GM12878 (cell line): ENCODE data around the gene TARBP1. TPM values are rescaled to one million over a fixed set of nuclear protein-coding genes. Genes with fewer than 3 reads are reported as not detected.

Experiments
- ATAC-seq: fragments of 200-7000 bp; cut with Tn5 transposase; 3 replicates; pipeline ENCODE4 v1.9.1; 2020; ENCODE audit warnings: mild to moderate bottlenecking, moderate library complexity
- BruUV-seq: library from RNA; stranded (reverse); fragments of 400-500 nt; replicated peaks from 2 replicates; lab custom pipeline; 2021; lab: Mats Ljungman, UMichigan
- CTCF ChIA-PET: fragments of 300-600 bp; sonication (Branson Sonifier 250); formaldehyde crosslinking; extraction: SDS; loops from one replicate; lab custom pipeline; 2021; ENCODE audit warnings: inconsistent platforms; lab: Yijun Ruan, JAX
- POLR2A ChIA-PET: fragments of 350-600 bp; formaldehyde crosslinking; extraction: SDS; loops from one replicate; lab custom pipeline; 2021; ENCODE audit warnings: inconsistent platforms; lab: Charles Lee
- RAD21 ChIA-PET: fragments of 300-600 bp; sonication (Branson Sonifier 250); formaldehyde crosslinking; loops from one replicate; lab custom pipeline; 2023; ENCODE audit warnings: antibody characterized with exemption; ENCODE audit not compliant: unreplicated experiment; lab: Charles Lee
- SMC1A ChIA-PET: fragments of 300-600 bp; sonication (Branson Sonifier 250); formaldehyde crosslinking; loops from one replicate; lab custom pipeline; 2023; ENCODE audit not compliant: unreplicated experiment, uncharacterized antibody; lab: Charles Lee
- DNase-seq: peaks from one replicate; pipeline ENCODE4 v3.0.0-alpha.2; 2011; ENCODE audit warnings: low read depth, low spot score
- FAIRE-seq: peaks from 3 replicates; lab custom pipeline; 2011; peaks lifted over from hg19 to GRCh38; lab: Jason Lieb, UNC
- H2AFZ ChIP-seq: 2 replicates; pipeline ENCODE4 v1.6.0; 2011; ENCODE audit warnings: low read depth, low read length, control low read depth; ENCODE audit not compliant: control insufficient read depth
- H3K27ac ChIP-seq: 2 replicates; pipeline ENCODE4 v1.5.1; 2011; ENCODE audit warnings: control low read depth; ENCODE audit not compliant: control insufficient read depth, insufficient read depth
- H3K27me3 ChIP-seq, 2 experiments: replicated peaks in 1 of 2; 2 replicates each; pipeline versions ENCODE4 v1.6.0 to v1.6.1; 2011; ENCODE audit warnings: low read length in 1 of 2; ENCODE audit not compliant: control insufficient read depth in 2 of 2, insufficient read depth in 2 of 2
- H3K36me3 ChIP-seq, 2 experiments: 2 replicates each; pipeline ENCODE4 v1.5.1; 2011; ENCODE audit warnings: low read length in 1 of 2; ENCODE audit not compliant: control insufficient read depth in 2 of 2, insufficient read depth in 2 of 2
- H3K4me1 ChIP-seq: 2 replicates; pipeline ENCODE4 v1.6.1; 2011; ENCODE audit warnings: mild to moderate bottlenecking, low read length, moderate library complexity, mixed read lengths; ENCODE audit not compliant: control insufficient read depth, insufficient read depth
- H3K4me2 ChIP-seq: 2 replicates; pipeline ENCODE4 v1.6.0; 2011; ENCODE audit warnings: control low read depth; ENCODE audit not compliant: control insufficient read depth, insufficient read depth
- H3K4me3 ChIP-seq: fragments of 200-600 bp; sonication (generic); 2 replicates; pipeline ENCODE4 v1.5.1; 2016
- H3K79me2 ChIP-seq: 2 replicates; pipeline ENCODE4 v1.6.0; 2011; ENCODE audit warnings: low read length; ENCODE audit not compliant: control insufficient read depth, insufficient read depth
- H3K9ac ChIP-seq: 2 replicates; pipeline ENCODE4 v1.8.0; 2011; ENCODE audit warnings: low read length, control low read depth, mixed read lengths; ENCODE audit not compliant: control insufficient read depth, insufficient read depth
- H3K9me3 ChIP-seq: replicated peaks from 3 replicates; pipeline ENCODE4 v1.5.1; 2011; ENCODE audit warnings: mild to moderate bottlenecking, low read length; ENCODE audit not compliant: control insufficient read depth, insufficient read depth
- H4K20me1 ChIP-seq: 2 replicates; pipeline ENCODE4 v1.6.0; 2011; ENCODE audit not compliant: control insufficient read depth, insufficient read depth
- ELK1 ChIP-seq: IDR thresholded peaks from 2 replicates; pipeline ENCODE4 v1.6.1; 2012; ENCODE audit warnings: low read depth, low read length, improper control_type of control experiment
- HDGF ChIP-seq: fragments of 450-650 bp; IDR thresholded peaks from 2 replicates; pipeline ENCODE4 v1.6.1; 2016; ENCODE audit warnings: antibody characterized with exemption
- MXI1 ChIP-seq: fragments of 150-350 bp; IDR thresholded peaks from 2 replicates; pipeline ENCODE4 v1.6.1; 2011; ENCODE audit warnings: low read depth, mild to moderate bottlenecking, inconsistent platforms, low read length, improper control_type of control experiment
- NKRF ChIP-seq: fragments of 450-650 bp; conservative IDR thresholded peaks from 2 replicates; pipeline ENCODE4 v1.6.1; 2017; ENCODE audit warnings: mild to moderate bottlenecking, moderate library complexity
- PAX5 ChIP-seq: IDR thresholded peaks from 2 replicates; pipeline ENCODE4 v1.6.1; 2011; ENCODE audit warnings: low read depth, low read length, borderline replicate concordance
- PAX8 ChIP-seq: fragments of 450-650 bp; IDR thresholded peaks from 2 replicates; pipeline ENCODE4 v1.6.1; 2017; ENCODE audit warnings: mild to moderate bottlenecking, moderate library complexity
- POU2F2 ChIP-seq: IDR thresholded peaks from 3 replicates; pipeline ENCODE4 v1.6.1; 2011; ENCODE audit warnings: low read depth, mild to moderate bottlenecking, low read length, borderline replicate concordance
- SMARCA5 ChIP-seq: fragments of 450-650 bp; IDR thresholded peaks from 2 replicates; pipeline ENCODE4 v1.6.1; 2017; ENCODE audit warnings: mild to moderate bottlenecking
- SREBF2 ChIP-seq: IDR thresholded peaks from 2 replicates; pipeline ENCODE4 v1.6.1; 2012; ENCODE audit warnings: mild to moderate bottlenecking, low read length
- SUPT20H ChIP-seq: IDR thresholded peaks from 2 replicates; pipeline ENCODE4 v1.6.1; 2011; ENCODE audit warnings: low read depth, mild to moderate bottlenecking, low read length, moderate library complexity, borderline replicate concordance; ENCODE audit not compliant: control insufficient read depth
- WGBS: methylation state at CpG from one replicate; pipeline ENCODE4 v1.1.6; 2016; ENCODE audit warnings: low lambda C conversion rate; ENCODE audit not compliant: insufficient replicate concordance, insufficient coverage; ENCODE audit errors: missing lambda C conversion rate; 5-methylcytosine and 5-hydroxymethylcytosine counted together
- in situ Hi-C: fragments of 300-500 bp; cut with MboI; formaldehyde crosslinking; loops from 9 replicates; pipeline ENCODE4 v1.14.3; 2018; ENCODE audit warnings: mixed read lengths
- intact Hi-C: fragments of 100-400 bp; cut with micrococcal nuclease; formaldehyde crosslinking; loops from one replicate; pipeline ENCODE4 v1.14.2; 2022; ENCODE audit not compliant: unreplicated experiment
- polyA plus RNA-seq, 11 experiments: library from polyadenylated mRNA; depleted of rRNA in 4 of 11; unstranded in 6 of 11; stranded (reverse) in 5 of 11; fragments of >200 nt; fragmentation: Nextera tagmentation in 4 of 11; fragmentation: Illumina TruSeq in 1 of 11; extraction: Ambion mirVana in 4 of 11; extraction: Trizol in 1 of 11; gene quantifications; 1 replicate in 1 of 11; 2 replicates in 10 of 11; pipeline versions ENCODE4 v1.2.1 to v1.2.3, GENCODE V29; 2011 to 2016; ENCODE audit warnings: inconsistent platforms in 2 of 11, missing spikeins in 2 of 11, low read depth in 1 of 11
- total RNA-seq, 4 experiments: library from RNA; depleted of rRNA in 3 of 4; stranded (reverse); fragments of >200 nt in 3 of 4; fragmentation: Illumina TruSeq in 1 of 4; extraction: Trizol in 1 of 4; gene quantifications; 2 replicates each; pipeline versions ENCODE4 v1.2.1 to v1.2.3, GENCODE V29; 2013 to 2021
- TF ChIP-seq, protein P1 (sequence below): fragments of 450-650 bp; formaldehyde crosslinking; IDR thresholded peaks from 2 replicates; pipeline ENCODE4 v1.5.0; 2022; ENCODE audit warnings: mild to moderate bottlenecking, missing genetic modification characterization
- TF ChIP-seq, protein P2 (sequence below): fragments of 450-650 bp; IDR thresholded peaks from 2 replicates; pipeline ENCODE4 v1.6.1; 2017; ENCODE audit warnings: antibody characterized with exemption, mild to moderate bottlenecking, moderate library complexity
- TF ChIP-seq, protein P3 (sequence below): fragments of 450-650 bp; IDR thresholded peaks from 2 replicates; pipeline ENCODE4 v1.6.1; 2014; ENCODE audit warnings: mild to moderate bottlenecking

Gene TARBP1
- total and polyA plus RNA-seq, 10 of the 15 experiments (the other 5 are each of a cell fraction or from before 2014, with no cell fraction given): 10.8 to 94.4 (median 35.3) TPM

GRCh38 chr1:234458352-234459017 is 20.5 kb downstream of the TARBP1 start:
- no peak overlapping the region for H3K4me2 ChIP-seq
- CTCF ChIA-PET: interaction anchor here (0.6 to 1.6 kb wide), 2 partner anchors 83 to 1295 kb away, joined by 3 to 4 read pairs; no protein-coding TSS in a partner anchor
- no TSS peak for BruUV-seq
- FAIRE-seq (no peak), ATAC-seq (no peak), DNase-seq (no peak)
- POLR2A ChIA-PET: no interaction called here
- no peak overlapping the region for H3K9ac ChIP-seq
- SMC1A ChIA-PET: no interaction called here
- H3K27ac ChIP-seq: no peak overlapping the region
- H3K9me3 ChIP-seq: no peaks in the 10 kb centered on the region
- RAD21 ChIA-PET: interaction anchor here (0.9 kb wide), 1 partner anchor 132 kb away, joined by 3 read pairs; no protein-coding TSS in a partner anchor
- H3K27me3 ChIP-seq: no peaks in the 10 kb centered on the region
- H4K20me1 ChIP-seq: no peaks in the 10 kb centered on the region
- H3K4me1 ChIP-seq: no peaks in the 10 kb centered on the region
- H3K4me3 ChIP-seq: no peak overlapping the region
- in situ Hi-C loops (no loop called here), intact Hi-C loops (no loop called here)
- H2AFZ ChIP-seq: no peak overlapping the region
- 92% methylated on average over 6 of the region's 6 CpGs for WGBS
- no peaks in the 10 kb centered on the region; a peak in 2 of 4 replicates for H3K36me3 ChIP-seq
- no peaks in the 10 kb centered on the region for H3K79me2 ChIP-seq
- TF ChIP-seq ELK1: no peak
- TF ChIP-seq, protein P1, sequence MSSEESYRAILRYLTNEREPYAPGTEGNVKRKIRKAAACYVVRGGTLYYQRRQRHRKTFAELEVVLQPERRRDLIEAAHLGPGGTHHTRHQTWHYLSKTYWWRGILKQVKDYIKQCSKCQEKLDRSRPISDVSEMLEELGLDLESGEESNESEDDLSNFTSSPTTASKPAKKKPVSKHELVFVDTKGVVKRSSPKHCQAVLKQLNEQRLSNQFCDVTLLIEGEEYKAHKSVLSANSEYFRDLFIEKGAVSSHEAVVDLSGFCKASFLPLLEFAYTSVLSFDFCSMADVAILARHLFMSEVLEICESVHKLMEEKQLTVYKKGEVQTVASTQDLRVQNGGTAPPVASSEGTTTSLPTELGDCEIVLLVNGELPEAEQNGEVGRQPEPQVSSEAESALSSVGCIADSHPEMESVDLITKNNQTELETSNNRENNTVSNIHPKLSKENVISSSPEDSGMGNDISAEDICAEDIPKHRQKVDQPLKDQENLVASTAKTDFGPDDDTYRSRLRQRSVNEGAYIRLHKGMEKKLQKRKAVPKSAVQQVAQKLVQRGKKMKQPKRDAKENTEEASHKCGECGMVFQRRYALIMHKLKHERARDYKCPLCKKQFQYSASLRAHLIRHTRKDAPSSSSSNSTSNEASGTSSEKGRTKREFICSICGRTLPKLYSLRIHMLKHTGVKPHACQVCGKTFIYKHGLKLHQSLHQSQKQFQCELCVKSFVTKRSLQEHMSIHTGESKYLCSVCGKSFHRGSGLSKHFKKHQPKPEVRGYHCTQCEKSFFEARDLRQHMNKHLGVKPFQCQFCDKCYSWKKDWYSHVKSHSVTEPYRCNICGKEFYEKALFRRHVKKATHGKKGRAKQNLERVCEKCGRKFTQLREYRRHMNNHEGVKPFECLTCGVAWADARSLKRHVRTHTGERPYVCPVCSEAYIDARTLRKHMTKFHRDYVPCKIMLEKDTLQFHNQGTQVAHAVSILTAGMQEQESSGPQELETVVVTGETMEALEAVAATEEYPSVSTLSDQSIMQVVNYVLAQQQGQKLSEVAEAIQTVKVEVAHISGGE (CRISPR knock-in tag): no peak
- TF ChIP-seq PAX5: no peak
- no peak for TF ChIP-seq HDGF
- TF ChIP-seq SREBF2: no peak
- TF ChIP-seq, protein P2, sequence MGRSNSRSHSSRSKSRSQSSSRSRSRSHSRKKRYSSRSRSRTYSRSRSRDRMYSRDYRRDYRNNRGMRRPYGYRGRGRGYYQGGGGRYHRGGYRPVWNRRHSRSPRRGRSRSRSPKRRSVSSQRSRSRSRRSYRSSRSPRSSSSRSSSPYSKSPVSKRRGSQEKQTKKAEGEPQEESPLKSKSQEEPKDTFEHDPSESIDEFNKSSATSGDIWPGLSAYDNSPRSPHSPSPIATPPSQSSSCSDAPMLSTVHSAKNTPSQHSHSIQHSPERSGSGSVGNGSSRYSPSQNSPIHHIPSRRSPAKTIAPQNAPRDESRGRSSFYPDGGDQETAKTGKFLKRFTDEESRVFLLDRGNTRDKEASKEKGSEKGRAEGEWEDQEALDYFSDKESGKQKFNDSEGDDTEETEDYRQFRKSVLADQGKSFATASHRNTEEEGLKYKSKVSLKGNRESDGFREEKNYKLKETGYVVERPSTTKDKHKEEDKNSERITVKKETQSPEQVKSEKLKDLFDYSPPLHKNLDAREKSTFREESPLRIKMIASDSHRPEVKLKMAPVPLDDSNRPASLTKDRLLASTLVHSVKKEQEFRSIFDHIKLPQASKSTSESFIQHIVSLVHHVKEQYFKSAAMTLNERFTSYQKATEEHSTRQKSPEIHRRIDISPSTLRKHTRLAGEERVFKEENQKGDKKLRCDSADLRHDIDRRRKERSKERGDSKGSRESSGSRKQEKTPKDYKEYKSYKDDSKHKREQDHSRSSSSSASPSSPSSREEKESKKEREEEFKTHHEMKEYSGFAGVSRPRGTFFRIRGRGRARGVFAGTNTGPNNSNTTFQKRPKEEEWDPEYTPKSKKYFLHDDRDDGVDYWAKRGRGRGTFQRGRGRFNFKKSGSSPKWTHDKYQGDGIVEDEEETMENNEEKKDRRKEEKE: no peak
- TF ChIP-seq PAX8: no peak
- no peak for TF ChIP-seq MXI1
- TF ChIP-seq POU2F2: no peak
- TF ChIP-seq, protein P3, sequence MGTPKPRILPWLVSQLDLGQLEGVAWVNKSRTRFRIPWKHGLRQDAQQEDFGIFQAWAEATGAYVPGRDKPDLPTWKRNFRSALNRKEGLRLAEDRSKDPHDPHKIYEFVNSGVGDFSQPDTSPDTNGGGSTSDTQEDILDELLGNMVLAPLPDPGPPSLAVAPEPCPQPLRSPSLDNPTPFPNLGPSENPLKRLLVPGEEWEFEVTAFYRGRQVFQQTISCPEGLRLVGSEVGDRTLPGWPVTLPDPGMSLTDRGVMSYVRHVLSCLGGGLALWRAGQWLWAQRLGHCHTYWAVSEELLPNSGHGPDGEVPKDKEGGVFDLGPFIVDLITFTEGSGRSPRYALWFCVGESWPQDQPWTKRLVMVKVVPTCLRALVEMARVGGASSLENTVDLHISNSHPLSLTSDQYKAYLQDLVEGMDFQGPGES: no peak
- TF ChIP-seq SUPT20H: no peak
- no peak for TF ChIP-seq SMARCA5
- TF ChIP-seq NKRF: no peak
